Stimulated activated effector memory CD8-positive, alpha-beta T cell treated with anti-CD3 and anti-CD28 coated beads, Interleukin-12 subunit alpha, Interleukin-12 subunit beta, amount 100 ng/mL, for 72 hours (primary cell): ENCODE measurements around the gene RPP14.
A peak's percentile ranks its signal among the peaks of the same experiment; 100 is the strongest.

Source experiments
- ATAC-seq: fragments of 150-1000 bp; cut with Tn5 transposase; 2 replicates; pipeline ENCODE4 v1.10.0; 2021
- DNase-seq, 2 donors: peaks; one replicate each; pipeline ENCODE4 v3.0.0; 2021 to 2022; ENCODE audit warnings: low spot score in 2 of 2
- H3K27ac Mint-ChIP-seq: one replicate; pipeline ENCODE4 v1.8.0; 2022; ENCODE audit warnings: mild to moderate bottlenecking, mixed read lengths
- H3K36me3 Mint-ChIP-seq: one replicate; pipeline ENCODE4 v1.8.0; 2022; ENCODE audit warnings: mild to moderate bottlenecking, mixed read lengths
- H3K4me1 Mint-ChIP-seq: one replicate; pipeline ENCODE4 v1.8.0; 2022; ENCODE audit warnings: mixed read lengths
- H3K4me3 Mint-ChIP-seq: one replicate; pipeline ENCODE4 v1.8.0; 2022; ENCODE audit warnings: mild to moderate bottlenecking, mixed read lengths
- H3K9me3 Mint-ChIP-seq: one replicate; pipeline ENCODE4 v1.8.0; 2022; ENCODE audit warnings: mixed read lengths

The RPP14 gene

DNA sequence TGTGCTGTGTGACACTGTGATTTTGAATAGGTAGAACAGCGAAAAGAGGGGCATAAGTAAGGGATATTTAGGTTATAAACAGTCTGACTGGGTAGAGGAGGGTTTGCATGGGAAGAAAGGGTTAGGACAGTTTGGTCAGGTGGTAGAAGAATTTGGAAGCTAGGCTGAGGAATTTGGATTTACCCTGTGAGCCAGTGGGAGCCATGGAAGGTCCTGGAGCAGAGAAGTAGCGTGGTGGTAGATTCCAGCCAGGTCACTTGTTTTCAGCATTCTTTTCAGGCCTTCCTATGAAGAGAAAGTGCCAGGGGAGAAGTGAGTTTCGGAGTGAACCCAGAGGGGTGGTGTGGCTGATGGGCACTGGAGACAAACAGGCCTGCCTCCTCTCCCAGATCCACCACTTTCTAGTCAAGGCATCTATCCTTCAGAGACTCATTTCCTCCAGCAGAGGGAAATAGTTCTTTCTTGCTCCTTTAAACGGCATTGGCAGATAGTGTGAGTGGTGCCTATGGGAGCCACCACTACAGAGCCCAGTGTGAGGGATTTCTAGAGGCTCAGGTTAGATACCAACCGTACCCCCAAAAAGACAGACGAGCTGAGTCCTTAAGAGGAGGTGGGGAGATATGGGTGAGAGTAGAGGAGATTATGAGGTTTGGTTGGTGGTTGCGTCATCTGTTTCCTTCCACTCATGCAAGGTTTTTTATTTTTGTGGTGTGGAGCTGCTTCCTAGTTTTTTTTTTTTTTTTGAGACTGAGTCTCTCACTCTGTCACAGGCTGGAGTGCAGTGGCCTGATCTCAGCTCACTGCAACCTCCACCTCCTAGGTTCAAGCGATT lies 47.9 kb downstream of the RPP14 start:
- ATAC-seq, result peak; percentile 71
- Mint-ChIP-seq H3K4me3 (peak overlapping the region; percentile 45), H3K4me1 (peaks cover 60% of the 10 kb centered on the region), H3K36me3 (peaks cover 6% of the 10 kb centered on the region), H3K27ac (peak overlapping the region; percentile 89), H3K9me3 (no peaks in the 10 kb centered on the region)
- no peak for DNase-seq

DNA sequence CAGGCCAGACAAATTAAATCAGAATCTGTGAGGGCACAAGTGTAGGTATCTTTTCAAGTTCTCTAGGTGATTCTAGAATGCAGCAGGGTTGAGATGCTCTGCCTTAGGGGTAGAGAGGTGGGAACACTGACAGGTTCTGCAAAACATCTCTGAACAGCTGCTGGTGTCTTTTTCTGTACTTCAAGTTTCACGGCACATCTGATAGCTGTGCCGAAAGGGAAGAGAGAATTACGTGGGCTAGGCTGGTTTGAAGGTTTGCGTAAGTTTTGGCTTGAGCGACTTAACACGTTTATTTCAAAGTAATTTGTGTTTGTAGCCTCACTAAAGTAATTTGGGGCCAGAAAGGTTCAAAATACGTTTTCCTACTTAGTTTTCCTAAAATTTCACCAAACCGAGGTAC lies 49.1 kb downstream of the RPP14 start:
- ATAC-seq (no peak), DNase-seq (no peak)
- Mint-ChIP-seq H3K4me1 (peaks cover 51% of the 10 kb centered on the region), H3K4me3 (no peak overlapping the region), H3K9me3 (no peaks in the 10 kb centered on the region), H3K27ac (no peak overlapping the region), H3K36me3 (peaks cover 6% of the 10 kb centered on the region)

DNA sequence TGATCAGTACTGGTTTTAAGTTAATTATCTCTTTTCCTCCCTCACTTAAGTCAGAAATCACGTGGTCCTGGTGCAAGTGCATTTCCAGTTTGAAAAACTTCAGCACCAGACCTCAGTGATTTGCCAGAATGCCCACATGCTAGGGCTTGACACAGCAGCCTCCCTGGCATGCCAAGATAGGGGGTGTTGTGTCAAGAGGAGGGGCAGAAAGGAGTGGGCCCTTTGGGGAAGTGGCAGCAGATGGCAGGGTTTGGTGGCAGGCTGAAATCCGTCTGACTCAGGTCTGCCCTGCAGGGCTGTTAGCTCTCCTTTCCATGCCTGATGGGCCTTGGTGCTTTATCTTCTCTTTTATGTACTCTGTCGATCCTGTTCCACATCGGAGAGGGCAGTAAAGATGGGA lies 50.0 kb downstream of the RPP14 start:
- no peak for DNase-seq
- Mint-ChIP-seq H3K4me1 (peaks cover 44% of the 10 kb centered on the region), H3K27ac (no peak overlapping the region), H3K36me3 (peaks cover 6% of the 10 kb centered on the region), H3K9me3 (no peaks in the 10 kb centered on the region), H3K4me3 (no peak overlapping the region)
- ATAC-seq, result no peak

DNA sequence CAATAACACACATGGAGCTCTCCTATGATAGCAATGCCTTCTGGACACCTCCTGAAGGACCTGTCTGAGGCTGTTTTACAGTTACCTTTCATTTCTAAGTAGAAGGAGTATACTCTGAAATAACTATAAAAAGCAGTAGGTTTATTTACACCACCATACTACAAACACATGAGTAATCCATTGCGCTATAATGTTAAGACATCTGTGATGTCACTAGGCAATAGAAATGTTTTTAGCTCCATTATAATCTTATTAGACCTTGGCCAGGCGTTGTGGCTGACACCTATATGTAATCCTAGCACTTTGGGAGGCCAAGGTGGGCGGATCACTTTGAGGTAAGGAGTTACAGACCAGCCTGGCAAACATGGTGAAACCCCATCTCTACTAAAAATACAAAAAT lies 51.4 kb downstream of the RPP14 start:
- Mint-ChIP-seq H3K9me3 (no peaks in the 10 kb centered on the region), H3K36me3 (peaks cover 4% of the 10 kb centered on the region), H3K27ac (no peak overlapping the region), H3K4me1 (peaks cover 34% of the 10 kb centered on the region), H3K4me3 (no peak overlapping the region)
- peak; percentile 22 for ATAC-seq
- no peak for DNase-seq

DNA sequence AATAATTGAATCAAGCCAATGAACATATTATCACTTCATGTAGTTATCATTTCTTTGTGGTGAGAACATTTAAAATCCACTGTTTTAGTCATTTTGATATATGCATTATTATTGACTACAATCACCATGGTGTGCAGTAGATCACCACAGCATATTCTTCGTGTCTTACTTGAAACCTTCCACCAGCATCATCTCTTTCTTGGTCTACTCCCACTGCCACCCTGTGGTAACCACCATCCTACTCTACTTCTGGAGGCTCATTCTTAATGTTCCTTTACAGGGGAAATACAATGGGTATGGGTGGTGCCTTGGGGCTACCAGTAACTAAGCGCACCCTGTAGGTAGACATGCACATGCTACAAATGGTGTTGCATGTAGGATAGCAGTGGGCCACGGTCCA lies 52.0 kb downstream of the RPP14 start:
- Mint-ChIP-seq H3K27ac (peak overlapping the region; percentile 3), H3K4me1 (peaks cover 30% of the 10 kb centered on the region)
- peak; percentile 87 for ATAC-seq

DNA sequence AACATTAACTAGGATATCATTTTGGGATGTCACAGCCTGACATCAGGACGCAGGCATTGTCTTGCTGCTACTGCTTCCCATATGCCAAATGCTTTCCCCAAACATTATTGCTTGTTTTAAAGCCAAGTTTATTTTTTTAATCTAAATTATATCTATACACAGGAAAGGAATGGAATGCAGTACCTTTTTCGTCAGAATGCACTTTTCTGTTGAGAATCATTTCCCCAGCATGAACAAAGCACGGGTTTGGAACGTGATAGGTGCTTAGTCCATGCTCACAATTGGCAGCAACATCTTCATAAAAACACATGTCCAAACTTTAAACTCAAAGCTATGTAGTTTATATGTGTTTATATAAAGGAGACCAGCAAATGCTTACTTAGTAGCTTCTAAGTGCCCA lies 52.8 kb downstream of the RPP14 start:
- Mint-ChIP-seq H3K27ac (no peak overlapping the region), H3K4me3 (no peak overlapping the region), H3K4me1 (peaks cover 28% of the 10 kb centered on the region), H3K36me3 (no peaks in the 10 kb centered on the region), H3K9me3 (no peaks in the 10 kb centered on the region)
- no peak for DNase-seq
- no peak for ATAC-seq

More for the DNA sequence above, 52.0 kb downstream of the RPP14 start:
- Mint-ChIP-seq H3K36me3 (no peaks in the 10 kb centered on the region), H3K4me3 (no peak overlapping the region), H3K9me3 (no peaks in the 10 kb centered on the region)
- DNase-seq, result no peak

DNA sequence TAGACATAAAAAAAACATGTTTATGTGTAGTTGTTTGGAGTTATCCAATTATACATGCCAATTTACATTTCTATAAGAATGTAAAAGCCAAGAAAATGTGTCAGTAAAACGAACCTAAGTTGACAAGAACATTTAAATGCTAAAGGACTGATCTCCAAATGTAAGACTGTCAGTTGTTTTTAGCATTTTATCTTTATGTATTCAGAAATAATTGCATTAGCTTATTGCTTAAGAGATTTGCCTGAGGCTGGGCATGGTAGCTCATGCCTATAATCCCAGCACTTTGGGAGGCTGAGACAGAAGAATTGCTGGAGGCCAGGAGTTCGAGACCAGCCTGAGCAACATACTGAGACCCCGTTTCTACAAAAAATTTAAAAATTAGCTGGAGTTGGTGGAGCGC lies 53.6 kb downstream of the RPP14 start:
- no peak overlapping the region for H3K27ac Mint-ChIP-seq
- no peak for DNase-seq
- no peak overlapping the region for H3K4me3 Mint-ChIP-seq
- H3K9me3 Mint-ChIP-seq, result no peaks in the 10 kb centered on the region
- ATAC-seq, result no peak
- H3K4me1 Mint-ChIP-seq, result peaks cover 28% of the 10 kb centered on the region
- no peaks in the 10 kb centered on the region for H3K36me3 Mint-ChIP-seq

DNA sequence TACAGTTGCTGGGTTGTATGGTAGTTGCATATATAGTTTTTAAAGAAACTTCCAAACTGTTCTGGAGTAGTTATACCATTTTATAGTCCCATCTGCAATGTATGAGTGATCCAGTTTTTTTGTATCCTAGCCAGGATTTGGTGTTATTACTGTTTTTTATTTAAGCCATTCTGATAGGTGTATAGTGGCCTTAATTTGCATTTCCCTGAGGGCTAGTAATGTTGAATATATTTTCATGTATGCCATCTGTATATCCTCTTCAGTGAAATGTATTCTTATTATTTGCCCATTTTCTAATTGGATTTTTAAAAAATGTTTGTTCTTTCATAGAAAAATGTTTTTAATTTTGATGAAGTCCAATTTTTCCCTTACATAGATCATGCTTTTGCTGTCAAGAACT lies 55.8 kb downstream of the RPP14 start:
- Mint-ChIP-seq H3K36me3 (no peaks in the 10 kb centered on the region), H3K4me1 (peaks cover 46% of the 10 kb centered on the region), H3K27ac (no peak overlapping the region), H3K9me3 (no peaks in the 10 kb centered on the region), H3K4me3 (no peak overlapping the region)
- no peak for ATAC-seq
- DNase-seq, result no peak

DNA sequence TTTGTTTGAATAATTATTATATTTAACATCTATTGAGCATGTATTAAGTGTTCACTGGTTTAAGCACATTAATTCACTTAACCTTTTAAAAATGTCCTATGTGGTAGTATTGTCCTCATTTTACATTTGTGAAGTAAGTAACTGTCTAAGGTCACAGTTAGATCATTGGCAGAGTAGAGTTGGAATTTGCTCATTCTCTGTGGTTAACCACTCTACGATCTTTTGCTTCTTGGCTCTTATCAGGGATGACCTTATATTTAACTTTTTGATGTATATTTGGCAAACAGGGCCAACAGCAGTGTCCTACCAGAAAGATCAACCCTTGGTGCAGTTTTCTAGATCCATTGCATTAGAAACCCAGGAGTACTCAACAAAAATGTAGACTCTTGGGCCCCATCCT lies 60.7 kb downstream of the RPP14 start:
- H3K27ac Mint-ChIP-seq, result no peak overlapping the region

DNA sequence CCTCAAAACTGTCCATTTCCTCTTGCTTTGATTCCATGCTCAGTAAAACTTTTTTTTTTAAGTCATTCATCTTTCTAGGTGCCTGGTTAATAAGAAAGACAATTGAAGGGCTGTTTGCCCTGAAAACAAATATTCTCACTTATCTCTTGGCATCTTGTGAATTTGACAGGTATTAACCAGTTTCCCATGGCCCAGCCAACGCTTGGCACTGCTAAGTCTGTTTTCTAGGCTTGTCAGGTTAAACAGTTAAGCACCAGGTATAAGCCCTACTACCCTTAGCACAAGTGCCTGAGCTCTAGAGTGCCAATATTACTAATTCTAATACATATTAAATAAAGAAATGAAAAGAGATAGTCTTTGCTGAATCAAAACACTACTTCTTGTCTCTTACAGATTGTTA lies 63.0 kb downstream of the RPP14 start:
- H3K9me3 Mint-ChIP-seq, result no peaks in the 10 kb centered on the region
- no peak overlapping the region for H3K27ac Mint-ChIP-seq
- no peak overlapping the region for H3K4me3 Mint-ChIP-seq
- H3K4me1 Mint-ChIP-seq, result peaks cover 25% of the 10 kb centered on the region
- H3K36me3 Mint-ChIP-seq, result peaks cover 23% of the 10 kb centered on the region
- ATAC-seq (no peak), DNase-seq (no peak)

More for the DNA sequence above, 60.7 kb downstream of the RPP14 start:
- peaks cover 18% of the 10 kb centered on the region for H3K36me3 Mint-ChIP-seq
- ATAC-seq (no peak), DNase-seq (no peak)
- peaks cover 30% of the 10 kb centered on the region for H3K4me1 Mint-ChIP-seq
- H3K9me3 Mint-ChIP-seq, result no peaks in the 10 kb centered on the region
- H3K4me3 Mint-ChIP-seq, result no peak overlapping the region
